ENCODE results near the gene PTPRT. TPM values are rescaled to one million over a fixed set of nuclear protein-coding genes. Genes with fewer than 3 reads are reported as not detected.

PTPRT gene
- total and polyA plus RNA-seq, 7 donors = under 0.01 to 0.09 (median 0.03) TPM; not detected in 1

DNA sequence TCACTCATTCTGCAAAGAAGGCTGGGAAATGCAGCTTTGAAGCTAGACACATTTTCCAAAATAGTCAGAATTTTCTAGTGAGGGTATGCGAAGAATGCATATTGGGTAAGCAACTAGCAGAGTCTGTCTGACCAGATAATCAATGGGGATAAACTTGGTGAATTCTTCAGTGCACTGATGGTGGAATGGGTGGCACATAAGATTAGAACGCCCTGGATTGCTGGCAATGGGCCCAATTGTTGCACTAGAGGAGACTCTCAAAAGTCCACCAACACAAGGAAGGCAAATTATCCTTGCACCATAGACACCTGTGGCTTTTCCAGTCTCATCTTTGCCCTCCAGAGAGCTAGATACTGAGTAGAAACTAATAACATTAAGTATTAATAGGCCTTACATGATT lies 167.6 kb downstream of the PTPRT start:
- WGBS, 3 donors = 62 to 76% (median 70%) methylated on average over 2 of the region's 2 CpGs
- H3K36me3 ChIP-seq (ENCODE audit: insufficient read depth in 1 of 2, low read depth in 1 of 2) = no peaks in the 10 kb centered on the region

DNA sequence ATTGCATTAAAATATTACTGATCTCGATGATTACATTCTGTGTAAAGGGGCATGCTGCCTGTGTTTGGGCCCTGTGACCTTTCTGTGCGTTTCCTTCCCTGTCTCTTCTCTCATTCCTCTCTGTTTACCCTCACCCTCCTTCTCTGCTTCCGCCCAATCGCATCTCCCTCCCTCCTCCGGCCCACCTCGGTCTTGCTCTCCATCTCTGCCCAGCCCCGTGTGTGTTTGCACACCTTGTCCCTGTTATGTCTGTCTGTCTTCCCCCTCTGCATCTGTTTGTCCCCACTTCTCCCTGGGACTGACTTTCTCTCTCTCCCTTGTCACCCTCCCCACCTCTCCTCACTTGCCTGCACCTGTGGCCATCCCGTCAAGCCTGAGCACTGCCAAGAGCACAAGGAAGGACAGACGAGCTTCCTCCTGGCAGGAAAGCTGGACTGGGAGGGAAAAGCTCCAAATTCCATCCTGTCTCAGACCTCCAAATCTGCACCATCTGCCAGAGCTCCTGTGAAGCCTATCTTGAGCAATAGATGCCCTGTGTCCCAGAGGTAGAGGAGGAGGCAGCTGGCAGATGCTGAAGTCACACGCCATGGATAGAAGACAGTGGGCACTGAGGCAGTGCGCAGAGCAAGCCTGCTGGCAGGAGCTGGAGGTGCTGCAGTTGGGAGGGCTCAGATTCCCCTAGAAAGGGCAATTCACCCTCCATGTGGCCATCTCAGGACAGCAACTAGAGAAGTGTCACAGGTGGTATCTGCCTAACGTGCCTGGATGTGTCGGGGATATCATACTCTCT lies 172.3 kb downstream of the PTPRT start:
- H3K36me3 ChIP-seq (ENCODE audit: insufficient read depth in 1 of 2, low read depth in 1 of 2) = no peaks in the 10 kb centered on the region
- H3K4me1 ChIP-seq = no peaks in the 10 kb centered on the region
- WGBS, 3 donors = 22 to 31% (median 23%) methylated on average over 13 of the region's 13 CpGs
- intact Hi-C loops (cut with DNase I) = no loop called here
- no peak for DNase-seq
- H3K4me3 ChIP-seq = no peak overlapping the region
- no peaks in the 10 kb centered on the region for H3K27me3 ChIP-seq (ENCODE audit: insufficient read depth in 3 of 3, low read length in 2 of 3)
- no peak overlapping the region for H3K27ac ChIP-seq
- no peak for ATAC-seq
- H3K9me3 ChIP-seq = no peaks in the 10 kb centered on the region
- TF ChIP-seq, protein P1, sequence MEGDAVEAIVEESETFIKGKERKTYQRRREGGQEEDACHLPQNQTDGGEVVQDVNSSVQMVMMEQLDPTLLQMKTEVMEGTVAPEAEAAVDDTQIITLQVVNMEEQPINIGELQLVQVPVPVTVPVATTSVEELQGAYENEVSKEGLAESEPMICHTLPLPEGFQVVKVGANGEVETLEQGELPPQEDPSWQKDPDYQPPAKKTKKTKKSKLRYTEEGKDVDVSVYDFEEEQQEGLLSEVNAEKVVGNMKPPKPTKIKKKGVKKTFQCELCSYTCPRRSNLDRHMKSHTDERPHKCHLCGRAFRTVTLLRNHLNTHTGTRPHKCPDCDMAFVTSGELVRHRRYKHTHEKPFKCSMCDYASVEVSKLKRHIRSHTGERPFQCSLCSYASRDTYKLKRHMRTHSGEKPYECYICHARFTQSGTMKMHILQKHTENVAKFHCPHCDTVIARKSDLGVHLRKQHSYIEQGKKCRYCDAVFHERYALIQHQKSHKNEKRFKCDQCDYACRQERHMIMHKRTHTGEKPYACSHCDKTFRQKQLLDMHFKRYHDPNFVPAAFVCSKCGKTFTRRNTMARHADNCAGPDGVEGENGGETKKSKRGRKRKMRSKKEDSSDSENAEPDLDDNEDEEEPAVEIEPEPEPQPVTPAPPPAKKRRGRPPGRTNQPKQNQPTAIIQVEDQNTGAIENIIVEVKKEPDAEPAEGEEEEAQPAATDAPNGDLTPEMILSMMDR (IDR thresholded peaks at IDR 0.05) = no peak

More for the DNA sequence above, 167.6 kb downstream of the PTPRT start:
- DNase-seq (no peak), ATAC-seq (no peak)
- intact Hi-C loops (cut with DNase I) = no loop called here
- H3K27me3 ChIP-seq (ENCODE audit: insufficient read depth in 3 of 3, low read length in 2 of 3) = no peaks in the 10 kb centered on the region
- H3K4me1 ChIP-seq = no peaks in the 10 kb centered on the region
- no peak overlapping the region for H3K4me3 ChIP-seq
- TF ChIP-seq, protein P1 (IDR thresholded peaks at IDR 0.05) = no peak
- H3K9me3 ChIP-seq = no peaks in the 10 kb centered on the region
- H3K27ac ChIP-seq = no peak overlapping the region

DNA sequence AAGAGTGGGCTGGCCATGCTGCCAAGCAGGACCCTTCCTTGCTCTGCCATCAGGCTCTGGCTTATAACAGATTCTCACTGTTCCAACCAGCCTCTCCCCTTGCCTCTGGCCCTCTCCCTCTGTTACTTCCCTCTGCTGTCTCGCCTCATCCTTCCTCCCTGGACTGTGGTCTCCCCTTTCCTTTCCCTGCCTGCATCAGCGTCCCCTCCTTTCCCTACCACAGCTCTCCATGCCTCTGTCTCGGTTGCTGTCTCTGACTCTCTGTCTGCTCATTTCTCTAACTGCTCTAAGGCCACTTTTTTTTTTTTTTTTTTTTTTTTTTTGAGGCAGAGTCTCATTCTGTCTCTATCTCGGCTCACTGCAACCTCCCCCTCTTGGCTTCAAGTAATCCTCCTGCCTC lies 173.4 kb downstream of the PTPRT start:
- no peak for DNase-seq
- TF ChIP-seq, protein P1 (IDR thresholded peaks at IDR 0.05) = no peak
- no peak for ATAC-seq
- Histone ChIP-seq H3K36me3 (ENCODE audit: insufficient read depth in 1 of 2, low read depth in 1 of 2) (no peaks in the 10 kb centered on the region), H3K9me3 (no peaks in the 10 kb centered on the region), H3K27me3 (ENCODE audit: insufficient read depth in 3 of 3, low read length in 2 of 3) (no peaks in the 10 kb centered on the region), H3K4me3 (no peak overlapping the region), H3K27ac (no peak overlapping the region), H3K4me1 (no peaks in the 10 kb centered on the region)
- 48 to 62% (median 58%) methylated on average over 4 of the region's 4 CpGs for WGBS, 3 donors
- intact Hi-C loops (cut with DNase I) = no loop called here

DNA sequence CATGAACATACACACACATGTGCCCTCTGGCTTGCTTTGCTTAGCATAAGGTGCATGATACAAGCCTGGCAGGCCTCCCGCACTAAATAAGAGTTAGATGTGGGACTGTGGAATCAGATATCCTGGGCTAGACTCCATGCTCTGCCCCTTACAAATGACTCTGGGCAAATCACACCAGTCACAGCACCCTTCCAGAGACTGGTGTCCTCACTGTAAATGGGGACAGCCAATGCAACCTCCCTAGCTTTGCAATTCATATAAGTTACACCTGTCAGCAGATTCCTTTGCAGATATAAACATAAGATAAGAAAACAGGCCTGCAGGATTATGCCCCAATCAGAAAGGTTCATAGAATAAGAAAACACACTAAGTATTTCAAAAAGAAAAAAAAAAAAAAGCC lies 174.1 kb downstream of the PTPRT start:
- no peaks in the 10 kb centered on the region for H3K36me3 ChIP-seq (ENCODE audit: insufficient read depth in 1 of 2, low read depth in 1 of 2)
- ATAC-seq (no peak), DNase-seq (no peak)
- H3K4me1 ChIP-seq = no peaks in the 10 kb centered on the region
- H3K9me3 ChIP-seq = no peaks in the 10 kb centered on the region
- no peak overlapping the region for H3K27ac ChIP-seq
- intact Hi-C loops (cut with DNase I) = no loop called here
- TF ChIP-seq, protein P1 (IDR thresholded peaks at IDR 0.05) = no peak
- 43 to 70% (median 47%) methylated on average over 1 of the region's 1 CpG for WGBS, 3 donors
- no peaks in the 10 kb centered on the region for H3K27me3 ChIP-seq (ENCODE audit: insufficient read depth in 3 of 3, low read length in 2 of 3)
- H3K4me3 ChIP-seq = no peak overlapping the region

DNA sequence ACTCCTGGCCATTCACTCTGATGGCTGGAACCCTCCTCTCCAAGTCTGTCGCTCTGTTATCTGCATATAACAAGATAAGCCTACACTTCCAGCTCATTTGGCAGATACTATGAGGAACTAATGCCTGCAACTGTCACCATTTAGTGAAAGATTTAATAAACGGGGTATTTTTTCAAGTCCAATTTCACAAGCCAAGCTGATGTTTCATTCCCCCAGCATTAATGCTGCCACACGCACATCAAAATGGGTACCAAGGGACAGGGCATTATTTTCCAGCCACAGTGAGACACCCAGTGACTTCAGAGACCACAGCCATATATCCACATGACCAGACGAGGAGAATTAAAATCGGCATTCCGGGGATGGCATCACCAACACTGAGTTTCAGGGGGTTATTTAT lies 175.5 kb downstream of the PTPRT start:
- ATAC-seq = no peak
- no peak for DNase-seq

More for the DNA sequence above, 175.5 kb downstream of the PTPRT start:
- TF ChIP-seq, protein P1 (IDR thresholded peaks at IDR 0.05) = no peak
- no peak overlapping the region for H3K4me3 ChIP-seq
- intact Hi-C loops (cut with DNase I) = no loop called here
- no peaks in the 10 kb centered on the region for H3K9me3 ChIP-seq
- no peaks in the 10 kb centered on the region for H3K4me1 ChIP-seq
- no peaks in the 10 kb centered on the region for H3K27me3 ChIP-seq (ENCODE audit: insufficient read depth in 3 of 3, low read length in 2 of 3)
- 47 to 55% (median 50%) methylated on average over 6 of the region's 6 CpGs for WGBS, 3 donors
- no peaks in the 10 kb centered on the region for H3K36me3 ChIP-seq (ENCODE audit: insufficient read depth in 1 of 2, low read depth in 1 of 2)
- H3K27ac ChIP-seq = no peak overlapping the region
